ENCODE measurements around the gene ZNF286A. TPM values are rescaled to one million over a fixed set of nuclear protein-coding genes. Genes with fewer than 3 reads are reported as not detected.
"Not testable (repeated sequence)": the region's sequence is repeated elsewhere in the genome, so short reads cannot be mapped to it uniquely, and the experiment has no call there.

The ZNF286A gene
- polyA plus RNA-seq, 1 donor from 2014 or later, result 98.1 TPM

DNA sequence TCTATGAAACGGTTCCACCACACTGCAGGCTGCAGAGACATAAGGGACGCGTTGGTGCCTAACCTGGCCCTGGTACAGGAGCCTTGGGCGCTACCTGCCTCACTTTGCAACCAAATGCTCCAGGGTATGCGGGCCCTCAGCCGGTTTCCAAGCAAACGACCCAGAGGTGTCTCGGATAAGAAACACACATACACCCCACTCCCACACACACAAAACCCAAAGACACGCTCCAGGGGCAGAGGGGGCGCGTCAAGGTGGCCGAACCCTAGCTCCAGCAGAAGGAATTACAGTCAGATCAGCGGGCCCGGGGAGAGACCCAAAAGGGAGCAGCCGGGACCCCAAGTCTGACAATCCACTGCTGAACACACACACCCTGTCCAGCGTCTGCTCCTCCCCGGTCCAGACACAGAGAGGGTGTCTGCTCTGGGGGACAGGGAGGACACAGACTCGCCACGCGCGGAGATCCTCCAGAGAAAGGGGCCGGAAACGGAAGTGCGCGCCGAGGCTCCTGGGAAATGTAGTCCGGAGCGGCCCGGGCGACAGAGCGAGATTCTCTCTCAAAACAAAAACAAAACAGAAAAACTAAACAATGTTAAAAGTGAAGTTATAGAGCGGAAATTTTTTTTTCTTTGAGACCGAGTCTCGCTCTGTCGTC lies 15.6 kb upstream of the ZNF286A start, which contains the start of gene TRIM16:
TRIM16 (minus strand) TSS at position 488 of the 655 bp plus-strand sequence. CDS start 32,702 bp downstream, outside the sequence.
- not testable (repeated sequence) for H3K27me3 ChIP-seq (ENCODE audit: insufficient read depth, low read depth, low read length); H3F3A ChIP-seq (ENCODE audit: insufficient read depth, low read length, poor library complexity, severe bottlenecking); H3K36me3 ChIP-seq (ENCODE audit: insufficient read depth, low read length); H3K9me2 ChIP-seq (ENCODE audit: insufficient read depth, low read length); H3K79me2 ChIP-seq (replicated peaks; ENCODE audit: insufficient read depth, low read length); H3K9me3 ChIP-seq (ENCODE audit: low read length); H4K20me1 ChIP-seq (ENCODE audit: insufficient read depth)
- H3K27ac ChIP-seq (ENCODE audit: low read length), result peak within 1 kb of the TSS; percentile 16
- peak within 1 kb of the TSS; percentile 69 for H2AFZ ChIP-seq (ENCODE audit: low read depth, low read length)
- peak within 1 kb of the TSS; percentile 62 for H3K4me2 ChIP-seq (ENCODE audit: low read length)
- peak within 1 kb of the TSS; percentile 67 for H3K4me3 ChIP-seq (ENCODE audit: low read length)
- H3K9ac ChIP-seq (ENCODE audit: low read length), result peak within 1 kb of the TSS; percentile 68
- TF ChIP-seq, protein P1, sequence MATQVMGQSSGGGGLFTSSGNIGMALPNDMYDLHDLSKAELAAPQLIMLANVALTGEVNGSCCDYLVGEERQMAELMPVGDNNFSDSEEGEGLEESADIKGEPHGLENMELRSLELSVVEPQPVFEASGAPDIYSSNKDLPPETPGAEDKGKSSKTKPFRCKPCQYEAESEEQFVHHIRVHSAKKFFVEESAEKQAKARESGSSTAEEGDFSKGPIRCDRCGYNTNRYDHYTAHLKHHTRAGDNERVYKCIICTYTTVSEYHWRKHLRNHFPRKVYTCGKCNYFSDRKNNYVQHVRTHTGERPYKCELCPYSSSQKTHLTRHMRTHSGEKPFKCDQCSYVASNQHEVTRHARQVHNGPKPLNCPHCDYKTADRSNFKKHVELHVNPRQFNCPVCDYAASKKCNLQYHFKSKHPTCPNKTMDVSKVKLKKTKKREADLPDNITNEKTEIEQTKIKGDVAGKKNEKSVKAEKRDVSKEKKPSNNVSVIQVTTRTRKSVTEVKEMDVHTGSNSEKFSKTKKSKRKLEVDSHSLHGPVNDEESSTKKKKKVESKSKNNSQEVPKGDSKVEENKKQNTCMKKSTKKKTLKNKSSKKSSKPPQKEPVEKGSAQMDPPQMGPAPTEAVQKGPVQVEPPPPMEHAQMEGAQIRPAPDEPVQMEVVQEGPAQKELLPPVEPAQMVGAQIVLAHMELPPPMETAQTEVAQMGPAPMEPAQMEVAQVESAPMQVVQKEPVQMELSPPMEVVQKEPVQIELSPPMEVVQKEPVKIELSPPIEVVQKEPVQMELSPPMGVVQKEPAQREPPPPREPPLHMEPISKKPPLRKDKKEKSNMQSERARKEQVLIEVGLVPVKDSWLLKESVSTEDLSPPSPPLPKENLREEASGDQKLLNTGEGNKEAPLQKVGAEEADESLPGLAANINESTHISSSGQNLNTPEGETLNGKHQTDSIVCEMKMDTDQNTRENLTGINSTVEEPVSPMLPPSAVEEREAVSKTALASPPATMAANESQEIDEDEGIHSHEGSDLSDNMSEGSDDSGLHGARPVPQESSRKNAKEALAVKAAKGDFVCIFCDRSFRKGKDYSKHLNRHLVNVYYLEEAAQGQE (IDR thresholded peaks at IDR 0.05; ENCODE audit: borderline replicate concordance), result peak; percentile 52
- TF ChIP-seq TAF1 (IDR thresholded peaks at IDR 0.05; ENCODE audit: low read depth) (peak; percentile 32), MXI1 (conservative IDR thresholded peaks at IDR 0.05; ENCODE audit: poor library complexity, severe bottlenecking) (peak; percentile 75), POLR2AphosphoS5 (IDR thresholded peaks at IDR 0.05) (peak; percentile 87)
- TF ChIP-seq, protein P2, sequence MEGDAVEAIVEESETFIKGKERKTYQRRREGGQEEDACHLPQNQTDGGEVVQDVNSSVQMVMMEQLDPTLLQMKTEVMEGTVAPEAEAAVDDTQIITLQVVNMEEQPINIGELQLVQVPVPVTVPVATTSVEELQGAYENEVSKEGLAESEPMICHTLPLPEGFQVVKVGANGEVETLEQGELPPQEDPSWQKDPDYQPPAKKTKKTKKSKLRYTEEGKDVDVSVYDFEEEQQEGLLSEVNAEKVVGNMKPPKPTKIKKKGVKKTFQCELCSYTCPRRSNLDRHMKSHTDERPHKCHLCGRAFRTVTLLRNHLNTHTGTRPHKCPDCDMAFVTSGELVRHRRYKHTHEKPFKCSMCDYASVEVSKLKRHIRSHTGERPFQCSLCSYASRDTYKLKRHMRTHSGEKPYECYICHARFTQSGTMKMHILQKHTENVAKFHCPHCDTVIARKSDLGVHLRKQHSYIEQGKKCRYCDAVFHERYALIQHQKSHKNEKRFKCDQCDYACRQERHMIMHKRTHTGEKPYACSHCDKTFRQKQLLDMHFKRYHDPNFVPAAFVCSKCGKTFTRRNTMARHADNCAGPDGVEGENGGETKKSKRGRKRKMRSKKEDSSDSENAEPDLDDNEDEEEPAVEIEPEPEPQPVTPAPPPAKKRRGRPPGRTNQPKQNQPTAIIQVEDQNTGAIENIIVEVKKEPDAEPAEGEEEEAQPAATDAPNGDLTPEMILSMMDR (IDR thresholded peaks at IDR 0.05; ENCODE audit: poor library complexity, severe bottlenecking), result peak; percentile 58

DNA sequence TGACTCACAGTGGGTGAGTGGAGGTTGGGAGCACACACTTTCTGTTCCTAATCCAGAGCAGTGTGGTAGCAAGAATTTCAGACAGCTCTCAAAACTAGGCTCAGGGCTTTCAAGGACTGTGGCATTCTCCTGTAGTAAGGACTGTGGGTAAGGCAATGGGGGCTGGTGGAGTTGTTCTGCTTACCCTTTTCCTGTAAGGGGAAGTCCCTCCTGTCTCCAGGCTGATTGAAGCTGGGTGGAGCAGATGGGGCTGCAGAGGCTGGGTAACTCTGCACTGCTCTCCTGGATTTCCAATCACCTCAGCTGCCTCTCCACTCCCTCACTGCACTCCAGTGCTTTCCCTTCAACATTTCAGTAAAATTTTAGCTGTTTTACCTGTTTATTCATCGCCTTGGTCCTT lies 12.1 kb upstream of the ZNF286A start:
- H3K36me3 ChIP-seq (ENCODE audit: insufficient read depth, low read length); H3K27ac ChIP-seq (ENCODE audit: low read length); H3K79me2 ChIP-seq (replicated peaks; ENCODE audit: insufficient read depth, low read length); H3F3A ChIP-seq (ENCODE audit: insufficient read depth, low read length, poor library complexity, severe bottlenecking); H3K9me3 ChIP-seq (ENCODE audit: low read length); H3K27me3 ChIP-seq (ENCODE audit: insufficient read depth, low read depth, low read length); H3K4me2 ChIP-seq (ENCODE audit: low read length); H3K9ac ChIP-seq (ENCODE audit: low read length); H3K4me3 ChIP-seq (ENCODE audit: low read length); H2AFZ ChIP-seq (ENCODE audit: low read depth, low read length); H4K20me1 ChIP-seq (ENCODE audit: insufficient read depth); H3K9me2 ChIP-seq (ENCODE audit: insufficient read depth, low read length): not testable (repeated sequence)

DNA sequence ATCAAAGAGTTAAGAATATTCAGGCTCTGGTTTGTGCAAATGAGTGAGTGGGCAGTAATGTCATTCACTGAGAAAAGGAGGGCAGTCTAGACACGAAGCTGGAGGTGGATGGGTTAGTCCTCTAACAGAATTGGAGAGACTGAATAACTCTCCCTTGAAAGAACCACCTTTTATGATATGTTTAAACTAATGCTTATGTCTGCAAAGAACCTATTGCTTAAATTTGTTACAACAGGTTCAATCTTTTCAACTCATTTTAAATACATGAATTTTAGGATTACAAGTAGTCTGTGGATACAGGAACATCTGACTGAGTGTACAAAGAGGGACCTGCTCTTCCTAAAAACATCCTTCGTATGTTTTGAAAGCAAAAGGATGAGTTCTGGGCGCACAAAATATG lies 585 bp upstream of the ZNF286A start:
- not testable (repeated sequence) for H3K36me3 ChIP-seq (ENCODE audit: insufficient read depth, low read length); H3K9me3 ChIP-seq (ENCODE audit: low read length); H3K9me2 ChIP-seq (ENCODE audit: insufficient read depth, low read length); H3K27me3 ChIP-seq (ENCODE audit: insufficient read depth, low read depth, low read length); H3F3A ChIP-seq (ENCODE audit: insufficient read depth, low read length, poor library complexity, severe bottlenecking); H4K20me1 ChIP-seq (ENCODE audit: insufficient read depth); H3K79me2 ChIP-seq (replicated peaks; ENCODE audit: insufficient read depth, low read length)
- peak overlapping the region; percentile 65 for H3K4me3 ChIP-seq (ENCODE audit: low read length)
- peak overlapping the region; percentile 56 for H3K9ac ChIP-seq (ENCODE audit: low read length)
- peak overlapping the region; percentile 14 for H3K4me2 ChIP-seq (ENCODE audit: low read length)
- H2AFZ ChIP-seq (ENCODE audit: low read depth, low read length), result peak overlapping the region; percentile 33
- peak overlapping the region; percentile 57 for H3K27ac ChIP-seq (ENCODE audit: low read length)

DNA sequence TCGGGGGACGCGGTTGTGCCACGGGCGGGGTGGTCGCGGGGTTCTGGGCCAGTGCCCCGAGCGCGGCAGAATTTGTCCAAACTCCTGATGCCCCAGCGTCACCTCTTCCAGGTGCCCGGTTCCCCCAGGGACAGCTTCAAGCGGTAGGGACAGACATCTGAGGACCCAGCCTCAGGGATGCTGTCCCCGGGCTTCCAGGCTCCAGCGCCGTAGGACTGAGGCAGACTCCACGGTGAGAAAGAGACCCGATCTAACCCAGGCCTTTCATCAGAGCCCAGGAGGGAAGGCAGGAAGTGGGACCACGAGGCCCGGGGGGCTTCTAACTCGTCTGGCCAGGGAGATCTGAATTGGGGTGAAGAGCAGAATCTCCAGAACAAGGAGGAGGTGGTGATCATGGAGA lies 385 bp downstream of the ZNF286A start:
- peak overlapping the region; percentile 68 for H3K27ac ChIP-seq (ENCODE audit: low read length)
- not testable (repeated sequence) for H3K9me3 ChIP-seq (ENCODE audit: low read length); H3K9me2 ChIP-seq (ENCODE audit: insufficient read depth, low read length); H3K79me2 ChIP-seq (replicated peaks; ENCODE audit: insufficient read depth, low read length); H2AFZ ChIP-seq (ENCODE audit: low read depth, low read length); H4K20me1 ChIP-seq (ENCODE audit: insufficient read depth); H3K27me3 ChIP-seq (ENCODE audit: insufficient read depth, low read depth, low read length); H3F3A ChIP-seq (ENCODE audit: insufficient read depth, low read length, poor library complexity, severe bottlenecking); H3K4me2 ChIP-seq (ENCODE audit: low read length); H3K36me3 ChIP-seq (ENCODE audit: insufficient read depth, low read length)
- H3K9ac ChIP-seq (ENCODE audit: low read length), result peak overlapping the region; percentile 73
- H3K4me3 ChIP-seq (ENCODE audit: low read length), result peak overlapping the region; percentile 65

DNA sequence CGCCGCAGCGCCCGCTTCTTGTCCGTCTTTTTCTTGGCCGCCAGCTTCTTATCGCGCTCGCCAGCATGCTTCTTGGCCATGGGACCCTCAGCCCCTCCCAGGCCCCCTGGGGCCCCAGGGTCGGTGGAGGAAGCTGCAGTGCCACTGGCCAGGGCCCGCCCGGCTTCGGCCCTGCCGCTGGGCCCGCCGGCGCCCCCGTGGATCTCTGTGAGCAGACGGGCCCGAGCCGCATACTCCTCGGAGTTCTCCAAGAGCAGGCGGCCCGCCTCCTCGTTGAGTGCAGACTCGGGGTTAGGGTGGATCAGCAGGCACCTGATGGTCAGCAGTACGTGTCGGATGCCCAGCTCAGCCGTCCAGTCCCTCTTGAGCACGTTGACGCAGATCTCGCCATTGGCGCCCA lies 4.7 kb downstream of the ZNF286A start:
- H3K27ac ChIP-seq (ENCODE audit: low read length); H3K36me3 ChIP-seq (ENCODE audit: insufficient read depth, low read length); H2AFZ ChIP-seq (ENCODE audit: low read depth, low read length): not testable (repeated sequence)

DNA sequence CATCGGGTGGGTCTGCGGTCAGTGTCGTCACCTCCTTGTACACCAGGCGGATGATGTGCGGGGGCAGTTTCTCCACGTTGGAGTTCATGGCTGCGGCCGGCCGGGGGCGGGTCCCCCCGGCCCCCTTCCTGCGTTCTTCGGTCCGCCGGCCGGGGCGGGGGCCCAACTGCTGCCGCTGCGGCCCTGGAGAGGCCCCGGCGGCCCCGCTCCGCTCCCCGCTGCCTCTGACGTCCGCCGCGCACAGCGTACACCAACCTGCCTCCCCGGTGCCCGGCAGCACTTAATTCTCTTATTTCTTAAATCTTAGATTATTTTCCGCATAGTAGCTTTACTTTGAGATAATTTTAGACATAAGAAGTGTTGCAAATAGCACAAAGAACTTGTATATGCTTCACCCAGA lies 5.3 kb downstream of the ZNF286A start:
- not testable (repeated sequence) for H3K4me2 ChIP-seq (ENCODE audit: low read length); H3K79me2 ChIP-seq (replicated peaks; ENCODE audit: insufficient read depth, low read length); H4K20me1 ChIP-seq (ENCODE audit: insufficient read depth); H3K27ac ChIP-seq (ENCODE audit: low read length); H3K36me3 ChIP-seq (ENCODE audit: insufficient read depth, low read length); H3K27me3 ChIP-seq (ENCODE audit: insufficient read depth, low read depth, low read length); H2AFZ ChIP-seq (ENCODE audit: low read depth, low read length); H3K9me2 ChIP-seq (ENCODE audit: insufficient read depth, low read length); H3F3A ChIP-seq (ENCODE audit: insufficient read depth, low read length, poor library complexity, severe bottlenecking); H3K4me3 ChIP-seq (ENCODE audit: low read length); H3K9me3 ChIP-seq (ENCODE audit: low read length); H3K9ac ChIP-seq (ENCODE audit: low read length)

More for the DNA sequence above, 4.7 kb downstream of the ZNF286A start:
- not testable (repeated sequence) for H3K9me2 ChIP-seq (ENCODE audit: insufficient read depth, low read length); H3K9me3 ChIP-seq (ENCODE audit: low read length); H3K4me2 ChIP-seq (ENCODE audit: low read length); H3K4me3 ChIP-seq (ENCODE audit: low read length); H3K79me2 ChIP-seq (replicated peaks; ENCODE audit: insufficient read depth, low read length); H3K27me3 ChIP-seq (ENCODE audit: insufficient read depth, low read depth, low read length); H3F3A ChIP-seq (ENCODE audit: insufficient read depth, low read length, poor library complexity, severe bottlenecking); H3K9ac ChIP-seq (ENCODE audit: low read length); H4K20me1 ChIP-seq (ENCODE audit: insufficient read depth)
